BE2C (cell line): ENCODE data around the gene COL20A1.
"Not testable (repeated sequence)": the region's sequence is repeated elsewhere in the genome, so short reads cannot be mapped to it uniquely, and the experiment has no call there.

Experiments used
- DNase-seq: peaks from one replicate; pipeline ENCODE4 v3.0.0-alpha.2; 2020
- H3K27me3 ChIP-seq: fragments of 250-450 bp; sonication (Bioruptor Pico); 2 replicates; pipeline ENCODE4 v1.5.1; 2020; ENCODE audit warnings: mild to moderate bottlenecking
- H3K36me3 ChIP-seq: fragments of 250-450 bp; sonication (Bioruptor Pico); 2 replicates; pipeline ENCODE4 v1.5.1; 2020; ENCODE audit warnings: mild to moderate bottlenecking
- H3K4me1 ChIP-seq: fragments of 250-450 bp; sonication (Bioruptor Pico); 2 replicates; pipeline ENCODE4 v1.5.1; 2020
- H3K4me3 ChIP-seq: 2 replicates; pipeline ENCODE4 v1.5.1; 2011; ENCODE audit warnings: low read depth, low read length
- H3K9me3 ChIP-seq: fragments of 250-450 bp; sonication (Bioruptor Pico); 2 replicates; pipeline ENCODE4 v1.5.1; 2020
- TF ChIP-seq, protein P1 (sequence below): IDR thresholded peaks from 2 replicates; pipeline ENCODE4 v1.5.1; 2012; ENCODE audit warnings: mild to moderate bottlenecking, low read depth, low read length

COL20A1 gene

DNA sequence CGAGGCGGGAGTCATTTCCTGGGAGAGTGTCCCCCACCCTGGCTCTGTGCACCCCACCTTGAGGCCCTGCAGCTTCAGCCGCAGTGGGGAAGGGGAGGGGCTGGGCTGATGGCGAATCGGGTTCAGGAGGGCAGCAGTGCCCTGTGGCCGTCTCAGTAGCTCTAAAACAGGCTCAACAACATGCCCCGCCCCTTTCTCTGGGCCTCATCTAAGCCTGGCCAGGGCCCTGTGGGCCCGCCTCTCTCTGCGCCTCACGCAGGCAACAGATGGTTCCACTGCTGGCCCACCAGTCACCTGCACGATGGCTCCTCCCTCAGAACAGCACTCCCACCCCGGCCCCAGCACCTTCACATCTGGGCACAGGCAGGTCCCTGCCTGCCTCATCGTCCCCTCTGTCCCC is 38.0 kb downstream of the COL20A1 start:
- Histone ChIP-seq H3K27me3 (0 out of 2 replicates have a peak, but pooled peaks cover 1% of the 10 kb centered on the region), H3K4me3 (no peak overlapping the region), H3K4me1 (no peaks in the 10 kb centered on the region), H3K36me3 (no peaks in the 10 kb centered on the region), H3K9me3 (no peaks in the 10 kb centered on the region; the same call in 1 of the 2 replicates)
- no peak for DNase-seq
- TF ChIP-seq, protein P1, sequence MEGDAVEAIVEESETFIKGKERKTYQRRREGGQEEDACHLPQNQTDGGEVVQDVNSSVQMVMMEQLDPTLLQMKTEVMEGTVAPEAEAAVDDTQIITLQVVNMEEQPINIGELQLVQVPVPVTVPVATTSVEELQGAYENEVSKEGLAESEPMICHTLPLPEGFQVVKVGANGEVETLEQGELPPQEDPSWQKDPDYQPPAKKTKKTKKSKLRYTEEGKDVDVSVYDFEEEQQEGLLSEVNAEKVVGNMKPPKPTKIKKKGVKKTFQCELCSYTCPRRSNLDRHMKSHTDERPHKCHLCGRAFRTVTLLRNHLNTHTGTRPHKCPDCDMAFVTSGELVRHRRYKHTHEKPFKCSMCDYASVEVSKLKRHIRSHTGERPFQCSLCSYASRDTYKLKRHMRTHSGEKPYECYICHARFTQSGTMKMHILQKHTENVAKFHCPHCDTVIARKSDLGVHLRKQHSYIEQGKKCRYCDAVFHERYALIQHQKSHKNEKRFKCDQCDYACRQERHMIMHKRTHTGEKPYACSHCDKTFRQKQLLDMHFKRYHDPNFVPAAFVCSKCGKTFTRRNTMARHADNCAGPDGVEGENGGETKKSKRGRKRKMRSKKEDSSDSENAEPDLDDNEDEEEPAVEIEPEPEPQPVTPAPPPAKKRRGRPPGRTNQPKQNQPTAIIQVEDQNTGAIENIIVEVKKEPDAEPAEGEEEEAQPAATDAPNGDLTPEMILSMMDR, result no peak

DNA sequence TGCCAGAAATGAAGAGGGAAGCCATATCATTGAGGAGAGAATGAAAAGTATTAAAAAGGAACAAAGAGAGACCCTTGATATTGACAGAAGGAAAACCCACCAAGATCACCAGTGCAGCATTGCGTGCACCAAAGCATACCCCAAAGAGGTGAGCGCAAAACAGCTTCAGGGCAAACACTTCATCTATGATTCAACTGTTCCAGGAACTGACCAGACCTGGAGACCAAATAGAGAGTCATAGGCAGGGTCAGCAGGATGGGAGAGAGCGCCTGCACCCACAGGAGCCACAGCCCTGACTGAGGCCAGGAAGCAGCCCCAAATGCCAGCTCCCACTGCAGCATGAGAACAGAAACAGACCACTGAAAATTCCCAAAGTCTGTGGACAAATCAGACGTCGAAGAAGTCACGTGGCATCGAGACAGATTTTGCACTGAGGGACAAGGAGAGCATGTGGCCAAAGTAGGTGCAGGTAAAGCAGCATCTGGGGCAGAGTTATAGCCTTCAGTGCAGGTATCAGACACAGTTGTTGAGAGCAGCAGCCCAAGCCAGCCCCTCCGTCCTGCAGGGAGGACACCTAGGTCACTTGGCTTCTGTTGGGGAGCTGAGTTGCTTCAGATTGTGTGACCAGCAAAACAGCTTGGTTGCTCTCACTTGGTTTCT is 38.9 kb downstream of the COL20A1 start:
- Histone ChIP-seq H3K27me3 (peaks cover 10% of the 10 kb centered on the region), H3K9me3 (no peaks in the 10 kb centered on the region; the same call in 1 of the 2 replicates), H3K4me1 (no peaks in the 10 kb centered on the region), H3K4me3 (no peak overlapping the region), H3K36me3 (no peaks in the 10 kb centered on the region)
- no peak for DNase-seq
- TF ChIP-seq, protein P1, result no peak

DNA sequence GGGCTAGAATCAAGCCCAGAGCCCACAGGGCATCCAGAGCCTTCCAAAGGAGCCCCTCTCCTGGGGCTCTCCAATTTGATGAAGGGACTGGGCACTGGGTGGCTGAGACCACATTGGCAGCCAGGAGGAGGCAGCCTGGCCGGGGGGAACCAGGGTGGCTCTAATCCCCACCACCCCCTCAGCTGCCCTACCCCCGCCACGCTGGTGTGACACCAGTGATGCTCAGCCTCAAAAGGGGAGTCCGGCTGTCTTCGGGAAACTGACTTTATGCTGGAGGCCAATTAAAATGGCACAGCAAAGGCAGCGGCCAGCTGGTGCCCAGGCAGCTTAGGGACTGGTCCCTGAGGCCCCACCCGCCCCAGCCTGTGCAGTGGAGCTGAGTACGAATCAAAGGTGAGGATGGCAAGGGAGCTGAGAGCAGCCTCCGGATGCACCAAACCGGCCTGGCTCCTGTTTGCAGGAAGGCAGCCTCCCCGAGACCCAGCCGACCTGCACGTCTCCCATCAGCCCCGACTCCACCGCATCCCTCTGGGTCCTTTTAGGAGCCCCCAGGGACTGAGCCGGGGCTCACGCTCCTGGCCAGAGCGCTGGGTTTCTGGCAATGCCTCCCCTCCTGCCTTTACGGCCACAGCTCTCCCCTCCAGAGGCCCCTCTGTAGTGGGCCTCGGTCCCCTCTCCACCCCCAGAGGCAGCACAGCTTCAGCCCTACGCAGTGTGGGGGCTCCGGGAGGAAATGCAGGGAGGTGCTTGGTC is 39.7 kb downstream of the COL20A1 start:
- H3K4me3 ChIP-seq, result no peak overlapping the region
- no peaks in the 10 kb centered on the region for H3K36me3 ChIP-seq
- H3K4me1 ChIP-seq, result no peaks in the 10 kb centered on the region
- no peaks in the 10 kb centered on the region; the same call in 1 of the 2 replicates for H3K9me3 ChIP-seq
- DNase-seq, result no peak
- peaks cover 18% of the 10 kb centered on the region for H3K27me3 ChIP-seq
- TF ChIP-seq, protein P1, result no peak

DNA sequence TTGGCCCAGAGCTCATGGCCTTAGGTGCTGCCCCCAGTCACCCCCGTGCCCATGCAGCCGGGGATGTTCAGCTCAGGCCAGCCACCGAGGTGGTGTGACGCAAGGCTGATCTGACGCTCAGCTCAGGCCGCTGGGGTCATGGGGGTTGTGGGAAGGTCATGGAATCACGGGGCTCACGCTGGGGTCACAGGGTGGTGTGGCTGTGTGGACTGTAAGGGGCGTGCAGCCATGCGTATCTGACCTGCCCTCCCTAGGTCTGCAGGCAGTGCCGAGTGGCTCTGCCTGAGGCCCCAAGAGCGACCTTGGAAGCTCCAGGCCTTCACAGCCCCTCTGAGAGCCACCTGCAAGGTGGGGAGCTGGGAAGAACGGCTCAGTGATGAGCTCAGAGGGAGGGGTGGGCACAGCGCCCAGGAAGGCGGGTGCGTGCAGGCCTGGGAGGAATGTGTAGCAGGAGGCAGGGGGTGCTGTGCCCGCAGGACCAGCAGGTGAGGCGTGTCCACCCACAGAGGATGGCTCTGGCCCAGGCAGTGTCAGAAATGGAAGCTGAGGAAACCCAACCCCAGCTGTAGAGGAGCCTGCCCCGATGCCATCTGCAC is 40.4 kb downstream of the COL20A1 start:
- TF ChIP-seq, protein P1, result no peak
- H3K9me3 ChIP-seq, result no peaks in the 10 kb centered on the region; the same call in 1 of the 2 replicates
- no peak overlapping the region for H3K4me3 ChIP-seq
- H3K36me3 ChIP-seq, result no peaks in the 10 kb centered on the region
- H3K4me1 ChIP-seq, result no peaks in the 10 kb centered on the region
- peaks cover 24% of the 10 kb centered on the region for H3K27me3 ChIP-seq
- no peak for DNase-seq

DNA sequence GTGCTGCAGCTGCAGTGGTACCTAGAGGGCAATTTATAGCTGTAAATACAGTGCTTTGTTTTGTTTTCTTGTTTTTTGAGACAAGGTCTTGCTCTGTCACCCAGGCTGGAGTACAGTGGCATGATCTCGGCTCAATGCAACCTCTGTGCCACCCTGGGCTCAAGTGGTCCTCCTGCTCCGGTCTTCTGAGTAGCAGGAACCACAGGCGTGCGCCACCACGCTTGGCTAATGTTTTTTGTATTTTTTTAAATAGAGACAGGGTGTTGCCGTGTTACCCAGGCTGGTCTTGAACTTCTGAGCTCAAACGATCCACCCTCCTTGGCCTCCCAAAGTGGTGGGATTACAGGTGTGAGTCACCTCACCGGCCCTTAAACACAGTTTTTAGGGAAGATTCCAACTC is 41.4 kb downstream of the COL20A1 start:
- H3K9me3 ChIP-seq, result no peaks in the 10 kb centered on the region; the same call in 1 of the 2 replicates
- H3K27me3 ChIP-seq, result peaks cover 29% of the 10 kb centered on the region
- no peak overlapping the region for H3K4me3 ChIP-seq
- H3K36me3 ChIP-seq, result no peaks in the 10 kb centered on the region
- TF ChIP-seq, protein P1, result no peak
- DNase-seq, result no peak
- no peaks in the 10 kb centered on the region for H3K4me1 ChIP-seq

DNA sequence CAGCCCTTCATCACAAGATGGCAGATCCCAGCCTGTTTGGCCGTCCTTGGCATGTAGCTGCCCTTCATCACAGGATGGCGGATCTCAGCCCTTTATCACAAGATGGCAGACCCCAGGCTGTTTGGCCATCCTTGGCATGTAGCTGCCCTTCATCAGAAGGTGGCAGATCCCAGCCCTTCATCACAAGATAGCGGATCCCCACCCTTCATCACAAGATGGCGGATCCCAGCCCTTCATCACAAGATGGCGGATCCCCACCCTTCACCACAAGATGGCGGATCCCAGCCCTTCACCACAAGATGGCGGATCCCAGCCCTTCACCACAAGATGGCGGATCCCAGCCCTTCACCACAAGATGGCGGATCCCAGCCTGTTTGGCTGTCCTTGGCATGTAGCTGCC is 42.1 kb downstream of the COL20A1 start:
- H3K9me3 ChIP-seq, DNase-seq: not testable (repeated sequence)
- H3K27me3 ChIP-seq, result peaks cover 29% of the 10 kb centered on the region

More for the DNA sequence above, 42.1 kb downstream of the COL20A1 start:
- not testable (repeated sequence) for H3K4me3 ChIP-seq, H3K4me1 ChIP-seq, H3K36me3 ChIP-seq
